Measurements from ENCODE around the gene TMED1. TPM values are rescaled to one million over a fixed set of nuclear protein-coding genes. Genes with fewer than 3 reads are reported as not detected.
"Not testable (repeated sequence)": the region's sequence is repeated elsewhere in the genome, so short reads cannot be mapped to it uniquely, and the experiment has no call there.

TMED1 gene
- polyA plus RNA-seq, 4 donors, result 42.8 to 57.6 (median 48.4) TPM

DNA sequence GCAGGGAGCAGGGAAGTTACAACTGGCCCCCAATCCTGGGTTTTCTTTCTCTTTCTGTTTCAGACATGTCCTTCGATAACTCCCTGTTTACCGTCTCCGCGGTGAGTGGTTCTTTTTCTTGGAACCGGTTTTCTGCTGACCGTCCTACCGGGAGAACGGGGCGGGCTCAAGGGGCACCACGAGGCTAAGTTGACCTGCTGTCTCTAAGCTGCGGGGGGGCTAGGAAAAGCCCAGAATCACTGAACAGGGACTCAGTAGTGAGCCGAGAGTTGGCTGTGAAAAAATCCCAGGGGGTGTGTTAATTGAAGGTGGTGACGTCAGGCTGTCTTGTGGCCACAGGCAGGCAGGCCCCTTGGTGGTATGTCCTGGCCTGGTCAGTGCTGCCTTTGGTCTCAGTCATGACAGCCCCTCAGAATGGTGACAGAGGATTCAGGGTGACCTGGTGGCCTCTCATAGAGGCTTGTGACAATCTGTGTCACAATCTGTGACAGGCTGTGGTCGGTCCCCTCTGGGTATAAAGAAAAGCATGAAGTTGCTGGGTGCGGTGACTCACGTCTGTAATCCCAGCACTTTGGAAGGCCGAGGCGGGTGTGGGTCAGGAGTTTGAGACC, 27.2 kb upstream of the TMED1 start:
- DNase-seq (ENCODE audit: low read depth in 4 of 4, low spot score in 3 of 4), result no peak

DNA sequence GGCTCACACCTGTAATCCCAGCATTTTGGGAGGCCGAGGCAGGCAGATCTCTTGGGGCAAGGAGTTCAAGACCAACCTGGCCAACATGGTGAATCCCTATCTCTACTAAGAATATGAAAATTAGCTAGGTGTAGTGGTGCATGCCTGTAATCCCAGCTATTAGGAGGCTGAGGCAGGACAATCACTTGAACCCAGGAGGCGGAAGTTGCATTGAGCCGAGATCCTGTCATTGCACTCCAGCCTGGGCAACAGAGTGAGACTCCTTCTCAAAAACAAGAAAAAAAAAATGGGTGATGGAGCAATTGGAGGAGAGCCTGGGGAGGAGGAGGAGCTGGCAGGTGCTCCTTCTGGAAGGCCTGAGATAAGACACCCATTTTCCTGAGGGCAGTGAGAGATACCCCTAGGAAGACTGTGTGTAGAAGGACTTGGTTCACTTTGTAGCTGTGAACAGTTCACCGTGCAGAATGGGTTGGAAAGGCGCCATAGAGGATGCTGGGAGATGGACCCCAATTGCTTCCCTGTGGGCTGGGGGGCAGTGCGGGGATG, 26.6 kb upstream of the TMED1 start:
- DNase-seq (ENCODE audit: low read depth in 4 of 4, low spot score in 3 of 4), result no peak

DNA sequence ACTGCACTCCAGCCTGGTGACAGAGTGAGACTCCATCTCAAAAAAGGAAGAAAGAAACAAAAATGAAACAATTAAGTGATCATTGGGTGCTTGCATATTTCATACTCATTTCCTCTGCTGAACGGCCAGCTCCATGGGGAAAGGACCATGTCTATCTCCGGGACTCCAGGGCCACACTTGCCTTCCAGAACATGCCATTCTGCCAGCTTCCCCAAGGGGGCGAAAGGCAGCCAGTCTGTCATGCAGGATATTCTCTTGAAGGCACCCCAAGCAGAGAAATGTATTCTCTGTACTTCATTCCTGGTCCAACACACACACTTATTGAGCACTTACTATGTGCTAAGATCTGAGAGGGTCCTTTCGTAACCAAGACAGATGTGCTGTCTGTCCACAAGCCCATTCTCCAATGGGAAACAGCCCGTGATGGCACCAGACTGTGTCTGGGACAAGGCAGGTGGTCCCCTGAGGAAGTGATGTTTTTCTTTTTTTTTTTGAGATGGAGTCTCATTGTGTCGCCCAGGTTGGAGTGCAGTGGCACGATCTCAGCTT, 25.2 kb upstream of the TMED1 start:
- no peak for DNase-seq (ENCODE audit: low read depth in 4 of 4, low spot score in 3 of 4)

DNA sequence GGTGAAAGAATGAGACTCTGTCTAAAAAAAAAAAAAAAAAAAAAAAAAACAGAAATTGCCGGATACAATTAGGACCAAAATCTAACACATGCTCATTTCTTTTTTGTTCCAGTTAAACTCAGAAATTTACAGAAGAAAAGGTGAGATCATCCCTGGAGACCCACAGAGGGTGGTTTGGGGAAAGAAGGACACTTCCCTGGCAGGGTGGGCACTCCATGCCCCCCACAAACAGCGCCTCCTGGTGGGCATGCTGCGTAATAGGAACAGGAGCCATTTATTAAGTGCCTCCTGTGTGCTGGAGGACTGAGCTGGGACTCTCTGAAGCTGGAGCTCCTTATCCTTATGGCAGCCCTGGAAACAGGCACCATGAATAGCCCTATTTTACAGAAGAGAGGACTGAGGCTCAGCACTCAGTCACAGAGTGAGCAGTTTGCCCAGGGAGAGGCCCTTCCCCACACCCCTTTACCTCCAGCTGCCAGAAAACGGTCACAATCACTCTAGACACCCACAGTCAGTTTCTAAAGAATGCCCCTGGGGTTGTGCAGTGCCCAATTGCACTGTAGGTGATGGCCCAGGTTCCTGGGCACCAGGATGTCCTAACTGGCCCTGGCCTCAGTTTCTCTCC, 22.3 kb upstream of the TMED1 start:
- no peak for DNase-seq (ENCODE audit: low read depth in 4 of 4, low spot score in 3 of 4)

DNA sequence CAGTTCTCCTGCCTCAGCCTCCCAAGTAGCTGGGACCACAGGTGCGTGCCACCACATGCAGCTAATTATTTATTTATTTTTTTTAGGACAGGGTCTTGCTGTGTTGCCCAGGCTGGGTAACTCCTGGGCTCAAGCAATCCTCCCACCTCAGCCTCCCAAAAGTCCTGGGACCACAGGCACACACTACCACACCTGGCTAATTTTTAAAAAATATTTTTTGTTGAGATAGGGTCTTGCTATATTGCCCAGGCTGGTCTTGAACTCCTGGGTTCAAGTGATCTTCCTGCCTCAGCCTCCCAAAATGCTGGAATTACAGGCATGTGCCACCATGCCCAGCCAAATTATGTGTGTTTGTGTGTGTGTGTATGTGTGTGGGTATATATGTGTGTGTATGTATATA, 20.9 kb upstream of the TMED1 start:
- DNase-seq (ENCODE audit: low read depth in 4 of 4, low spot score in 3 of 4), result not testable (repeated sequence)

DNA sequence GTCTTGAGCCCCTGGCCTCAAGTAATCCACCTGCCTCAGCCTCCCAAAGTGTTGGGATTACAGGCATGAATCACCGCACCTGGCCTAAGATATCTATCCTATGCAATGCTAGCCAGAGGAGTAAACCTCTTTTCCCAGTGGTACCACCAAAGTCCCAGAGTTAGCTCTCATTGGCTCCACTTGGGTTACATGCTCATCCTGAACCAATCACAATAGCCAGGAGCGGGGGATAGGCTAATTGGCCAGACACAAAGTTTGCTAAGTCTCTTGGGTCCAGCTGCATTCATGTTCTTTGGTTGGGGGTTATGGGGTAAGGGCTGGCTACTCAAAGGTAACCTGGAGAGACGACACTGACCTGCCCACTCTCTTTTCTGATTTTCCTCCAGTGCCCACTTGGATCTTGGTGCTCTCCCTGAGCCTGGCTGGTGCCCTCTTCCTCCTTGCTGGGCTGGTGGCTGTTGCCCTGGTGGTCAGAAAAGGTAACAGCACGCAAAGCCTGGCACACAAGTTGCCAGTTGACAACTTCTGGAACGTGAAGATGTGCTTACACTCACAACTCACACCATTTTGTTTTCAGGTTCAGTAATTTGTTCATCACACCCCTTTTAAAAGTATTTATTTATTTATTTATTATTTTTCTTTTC, 20.0 kb upstream of the TMED1 start:
- DNase-seq (ENCODE audit: low read depth in 4 of 4, low spot score in 3 of 4), result no peak

DNA sequence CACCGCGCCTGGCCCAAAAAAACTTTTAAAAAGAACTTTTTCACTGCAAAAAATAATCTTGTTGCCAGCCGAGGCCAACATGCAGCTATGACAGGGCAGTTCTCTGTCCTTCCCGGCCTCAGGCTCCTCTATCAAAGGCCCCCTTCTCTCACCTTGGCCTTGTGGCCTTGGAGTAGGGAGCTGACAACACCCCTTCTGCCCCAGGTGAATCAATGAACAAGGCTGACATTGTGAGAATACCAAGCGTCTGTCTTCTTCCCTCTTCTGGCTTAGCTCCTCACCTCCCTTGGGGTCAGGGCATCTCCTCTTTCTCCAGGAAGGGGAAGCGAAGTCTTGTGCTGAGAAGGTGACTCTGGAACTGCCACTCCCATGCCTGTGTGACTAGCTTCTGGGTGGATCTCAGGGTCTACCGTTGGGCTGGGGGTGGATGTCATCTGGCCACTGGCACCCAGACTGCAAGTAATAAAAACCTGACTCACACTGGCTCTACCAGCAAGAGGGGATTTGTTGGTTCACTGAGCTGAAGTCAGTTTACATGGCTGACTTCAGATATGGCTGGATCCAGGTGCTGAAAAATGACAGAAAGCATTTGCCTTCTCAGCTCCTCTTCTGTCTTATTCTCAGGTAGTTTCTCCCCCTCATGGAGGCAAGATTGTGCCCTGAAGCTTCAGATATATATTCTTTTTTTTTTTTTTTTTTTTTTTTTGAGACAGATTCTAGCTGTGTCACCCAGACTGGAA, 18.5 kb upstream of the TMED1 start:
- no peak for DNase-seq (ENCODE audit: low read depth in 4 of 4, low spot score in 3 of 4)

DNA sequence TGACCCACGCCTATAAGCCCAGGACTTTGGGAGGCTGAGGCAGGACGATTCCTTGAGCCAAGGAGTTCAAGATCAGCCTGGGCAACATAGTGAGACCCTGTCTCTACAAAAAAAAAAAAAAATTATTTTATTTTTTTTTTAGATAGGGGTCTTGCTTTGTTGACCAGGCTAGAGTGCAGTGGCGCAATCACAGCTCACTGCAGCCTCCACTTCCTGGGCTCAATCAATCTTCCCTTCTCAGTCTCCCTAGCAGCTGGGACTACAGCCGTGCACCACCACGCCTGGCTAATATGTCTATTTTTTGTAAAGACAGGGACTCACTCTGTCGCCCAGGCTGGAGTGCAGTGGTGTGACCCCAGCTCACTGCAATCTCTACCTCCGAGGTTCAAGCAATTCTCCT, 16.9 kb upstream of the TMED1 start:
- DNase-seq (ENCODE audit: low read depth in 4 of 4, low spot score in 3 of 4), result no peak

DNA sequence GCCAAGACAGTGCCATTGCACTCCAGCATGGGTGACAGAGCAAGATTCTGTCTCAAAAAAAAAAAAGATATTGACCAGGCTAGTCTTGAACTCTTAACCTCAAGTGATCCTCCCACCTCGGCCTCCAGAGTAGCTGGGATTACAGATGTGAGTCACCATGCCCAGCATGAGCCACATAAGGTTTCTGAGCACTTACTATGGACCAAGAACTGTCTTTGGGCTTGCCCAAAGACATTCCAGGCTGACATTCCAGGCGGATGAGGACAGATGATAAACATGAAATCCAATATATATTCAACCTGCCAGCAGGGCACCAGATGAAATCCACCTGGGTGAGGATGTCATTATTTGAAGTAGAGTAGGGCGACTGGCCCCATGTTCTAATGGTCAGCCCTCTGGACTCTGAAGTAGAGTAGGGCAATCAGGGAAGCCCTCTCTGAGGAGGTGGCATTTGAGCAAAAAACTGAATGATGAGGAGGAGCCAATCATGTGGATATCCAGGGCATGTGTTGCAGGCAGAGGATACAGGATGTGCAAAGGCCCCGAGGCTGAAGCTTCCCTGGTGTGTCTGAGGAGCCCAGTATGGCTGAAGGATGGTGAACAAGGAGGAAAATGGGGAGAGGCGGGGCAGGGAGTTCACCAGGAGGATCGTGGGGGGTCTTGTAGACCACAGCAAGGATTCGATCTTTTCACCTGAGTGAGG, 16.2 kb upstream of the TMED1 start:
- no peak for DNase-seq (ENCODE audit: low read depth in 4 of 4, low spot score in 3 of 4)

DNA sequence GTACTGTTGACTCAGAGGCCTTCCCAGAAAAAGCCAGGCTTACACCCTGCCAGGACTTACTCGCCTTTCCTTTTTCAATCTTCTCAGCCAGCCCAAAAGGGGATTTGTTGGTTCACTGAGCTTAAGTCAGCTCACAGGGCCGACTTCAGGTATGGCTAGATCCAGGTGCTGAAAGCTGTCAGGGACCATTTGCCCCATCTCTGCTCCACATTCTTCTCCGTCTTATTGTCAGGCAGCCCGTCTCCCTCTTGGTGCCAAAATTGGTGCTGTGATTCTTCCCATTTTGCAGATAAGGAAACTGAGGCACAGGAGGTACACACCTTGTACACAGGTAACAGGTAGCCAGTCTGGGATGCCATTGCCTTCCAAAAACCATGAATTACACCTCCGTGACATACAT, 14.6 kb upstream of the TMED1 start:
- no peak for DNase-seq (ENCODE audit: low read depth in 4 of 4, low spot score in 3 of 4)

DNA sequence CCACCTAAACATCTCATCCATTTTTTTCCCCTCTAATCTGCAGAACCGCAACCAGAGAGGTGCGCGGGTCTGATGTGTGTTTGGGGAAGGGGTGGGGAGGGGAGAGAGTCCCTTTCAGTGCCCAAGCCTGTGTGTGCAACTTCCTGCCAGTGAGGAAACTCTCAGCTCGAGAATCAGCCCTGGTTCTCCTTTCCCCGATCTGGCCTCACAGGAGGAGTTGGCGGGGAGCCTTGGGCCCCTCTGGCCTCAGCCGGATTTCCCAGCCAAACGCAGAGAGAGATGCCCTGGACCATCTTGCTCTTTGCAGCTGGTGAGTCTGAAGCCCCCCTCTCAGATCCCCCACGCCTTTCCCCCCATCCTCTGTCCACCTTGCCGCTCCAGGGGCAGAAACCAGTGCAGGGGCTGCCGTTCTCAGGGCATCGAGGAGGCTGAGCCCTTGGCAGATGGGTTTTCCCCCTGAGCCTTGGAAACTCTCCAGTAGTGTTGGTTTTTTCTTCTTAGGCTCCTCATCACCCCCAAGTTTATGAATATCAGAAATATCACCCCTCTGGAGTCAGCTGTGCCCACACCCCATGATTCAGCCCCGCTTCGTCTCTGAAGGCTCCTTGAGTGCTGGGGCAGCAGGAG, 12.3 kb upstream of the TMED1 start, which contains the start of gene C19orf38:
C19orf38 (plus strand) TSS at position 186 of the 627 bp plus-strand sequence; CDS start at position 280, 94 bp downstream.
- no peak for DNase-seq (ENCODE audit: low read depth in 4 of 4, low spot score in 3 of 4)

DNA sequence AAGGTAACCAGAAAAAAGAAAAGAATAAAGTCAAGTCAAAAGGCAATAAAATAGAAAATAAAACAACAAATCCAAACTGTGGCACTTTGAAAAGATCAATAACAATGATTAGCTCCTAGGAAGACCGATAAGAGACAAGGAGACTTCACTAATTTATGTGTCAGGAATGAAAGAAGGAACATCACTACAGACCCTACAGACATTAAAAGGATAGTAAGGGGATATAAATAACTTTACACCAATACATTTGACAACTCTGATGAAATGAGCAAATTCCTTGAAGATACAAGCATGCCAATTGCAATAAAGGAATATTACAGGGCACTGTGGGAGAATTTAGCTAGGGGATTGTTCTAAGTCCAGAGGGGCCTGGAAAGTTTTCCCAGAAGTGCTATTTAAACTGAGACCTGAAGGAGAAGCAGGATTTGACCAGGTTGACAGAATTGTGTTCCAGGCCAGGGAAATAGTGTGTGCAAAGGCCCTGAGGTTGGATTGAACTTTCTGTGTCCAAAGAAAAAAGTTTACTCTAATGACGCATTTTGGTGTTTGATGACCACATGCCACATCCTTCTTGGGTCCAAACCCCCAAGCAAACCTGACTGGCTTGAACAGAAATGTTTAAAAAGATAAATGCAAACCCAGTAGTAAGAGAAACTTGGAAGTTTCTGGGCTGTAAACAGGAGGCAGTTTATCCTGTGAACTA, 10.6 kb upstream of the TMED1 start:
- no peak for DNase-seq (ENCODE audit: low read depth in 4 of 4, low spot score in 3 of 4)

DNA sequence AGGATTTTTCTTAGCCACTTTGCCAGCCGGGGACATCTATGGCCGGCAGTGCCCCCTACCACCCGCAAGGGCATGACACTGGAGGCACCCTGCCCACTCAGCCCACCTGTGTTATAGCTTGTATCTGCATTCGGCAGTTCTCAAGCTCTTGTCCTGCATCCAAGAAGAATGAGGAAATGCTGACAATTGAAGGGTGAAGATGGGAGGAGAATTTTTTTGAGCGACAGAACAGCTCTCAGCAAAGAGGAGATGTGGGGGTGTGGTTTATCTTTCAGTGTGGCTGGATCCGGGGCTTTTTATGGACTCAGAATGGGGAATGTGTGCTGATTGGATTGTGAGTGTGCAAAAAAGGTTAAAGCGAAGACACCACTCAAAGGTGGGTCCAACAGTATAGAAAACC, 6.8 kb upstream of the TMED1 start:
- no peak for DNase-seq (ENCODE audit: low read depth in 4 of 4, low spot score in 3 of 4)

DNA sequence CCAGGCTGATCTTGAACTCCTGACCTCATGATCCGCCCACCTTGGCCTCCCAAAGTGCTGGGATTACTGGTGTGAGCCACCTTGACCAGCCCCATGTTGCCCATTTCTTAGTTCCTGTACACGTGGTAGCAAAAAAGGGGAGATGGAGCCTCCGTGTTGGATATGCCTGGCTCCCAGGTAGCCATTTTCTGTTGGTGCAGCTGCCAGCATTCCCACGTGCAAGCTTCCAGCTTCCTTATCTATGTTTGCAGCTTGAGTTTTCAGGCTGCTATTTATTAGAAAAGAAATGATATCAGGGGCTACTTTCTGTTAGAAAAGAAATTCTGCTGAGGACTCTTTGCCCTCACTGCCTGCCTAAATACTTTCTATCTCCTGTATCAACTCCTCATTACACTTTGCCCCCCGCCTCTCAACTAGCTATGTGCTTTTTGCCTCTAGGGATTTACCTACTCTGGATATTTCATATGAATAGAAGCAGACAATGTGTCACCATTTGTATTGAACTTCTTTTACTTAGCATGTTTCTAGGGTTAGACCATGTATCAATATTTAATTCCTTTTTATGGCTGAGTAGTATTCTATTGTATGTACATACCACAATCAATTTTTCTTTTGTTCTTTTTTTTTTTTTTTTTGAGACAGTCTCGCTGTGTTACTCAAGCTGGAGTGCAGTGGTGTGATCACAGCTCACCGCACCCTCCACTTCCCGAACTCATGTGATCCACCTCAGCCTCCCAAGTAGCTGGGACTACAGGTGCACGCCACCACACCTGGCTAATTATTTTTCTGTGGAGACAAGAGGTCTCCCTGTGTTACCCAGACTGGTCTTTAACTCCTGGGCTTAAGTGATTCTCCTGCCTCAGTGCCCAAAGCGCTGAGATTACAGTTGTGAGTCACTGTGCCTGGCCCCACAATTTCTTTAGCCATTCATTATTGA, 3.4 kb upstream of the TMED1 start:
- no peak for DNase-seq (ENCODE audit: low read depth in 4 of 4, low spot score in 3 of 4)

DNA sequence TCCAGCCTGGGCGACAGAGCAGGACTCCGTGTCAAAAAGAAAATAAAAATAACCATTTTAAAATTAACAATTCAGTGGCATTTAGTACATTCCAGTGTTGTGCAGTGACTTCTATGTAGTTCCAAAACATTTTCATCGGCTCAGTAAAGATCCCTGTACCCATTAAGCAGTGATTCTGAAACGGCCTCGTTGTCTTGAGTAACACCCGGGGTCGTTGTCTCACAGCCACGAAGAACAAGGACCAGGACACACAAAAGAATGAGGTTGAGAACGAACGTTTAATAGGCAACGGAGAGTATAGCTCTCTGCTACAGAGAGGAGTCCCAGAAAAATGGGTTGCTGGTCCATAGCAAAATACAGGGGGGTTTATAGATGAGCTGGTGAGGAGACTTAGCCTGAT, 2.4 kb upstream of the TMED1 start:
- no peak for DNase-seq (ENCODE audit: low read depth in 4 of 4, low spot score in 3 of 4)

DNA sequence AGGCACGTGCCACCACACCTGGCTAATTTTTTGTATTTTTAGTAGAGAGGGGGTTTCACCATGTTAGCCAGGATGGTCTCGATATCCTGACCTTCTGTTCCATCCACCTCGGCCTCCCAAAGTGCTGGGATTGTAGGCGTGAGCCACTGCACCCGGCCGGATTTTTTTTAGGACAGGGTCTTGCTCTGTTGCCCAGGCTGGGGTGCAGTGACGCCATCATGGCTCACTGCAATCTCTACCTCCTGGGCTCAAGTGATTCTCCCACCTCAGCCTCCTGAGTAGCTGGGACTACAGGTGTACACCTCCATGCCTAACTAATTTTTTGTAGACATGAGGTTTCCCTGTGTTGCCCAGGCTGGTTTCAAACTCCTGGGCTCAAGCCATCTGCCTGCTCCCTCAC, 1.6 kb upstream of the TMED1 start:
- DNase-seq (ENCODE audit: low read depth in 4 of 4, low spot score in 3 of 4), result not testable (repeated sequence)

DNA sequence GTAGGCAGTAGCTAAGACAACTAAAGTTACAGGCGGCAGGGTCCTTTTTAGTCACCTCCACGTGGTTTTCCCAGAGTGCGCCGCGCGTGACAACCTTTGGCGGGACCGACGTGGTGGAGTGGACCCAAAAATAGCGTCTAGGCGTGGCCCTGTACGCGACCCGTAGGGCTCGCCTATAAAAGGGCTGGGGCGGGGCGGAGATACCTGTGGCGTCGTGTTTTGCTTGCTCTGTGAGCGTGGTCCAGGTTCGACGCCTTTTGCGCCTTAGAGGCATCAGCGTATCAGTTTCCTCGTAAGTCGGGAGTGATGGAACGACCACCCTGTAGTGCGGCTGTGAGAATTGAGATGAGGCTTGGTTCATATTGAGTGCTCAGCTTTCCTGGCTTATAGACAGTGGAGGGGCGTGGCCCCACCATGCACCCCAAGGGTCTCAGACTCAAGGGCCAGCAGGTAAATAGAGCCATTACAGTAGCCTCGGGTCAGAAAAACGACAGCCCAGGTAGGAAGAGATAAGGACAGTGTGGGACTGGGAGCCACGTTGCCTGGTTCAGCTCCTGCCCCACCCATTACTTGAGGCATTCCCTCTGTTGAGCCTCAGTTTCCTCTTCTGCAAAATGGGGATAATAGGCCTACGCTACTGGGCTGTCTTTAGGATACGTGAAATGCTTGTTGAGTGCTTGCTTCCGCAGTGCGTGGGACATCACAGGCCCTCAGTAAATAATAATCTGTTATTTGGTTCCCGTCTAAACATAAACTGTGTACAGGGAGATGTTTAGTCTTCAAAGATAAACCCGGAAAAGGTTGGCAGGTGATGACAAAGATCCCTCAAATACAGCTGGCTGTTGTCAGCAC, 693 bp upstream of the TMED1 start:
- DNase-seq (ENCODE audit: low read depth in 4 of 4, low spot score in 3 of 4), result no peak

Data from left renal pelvis (tissue), 4 donors.